Mesothelial cell of epicardium (in vitro differentiated cells): ENCODE measurements around the gene SLC25A29. TPM values are rescaled to one million over a fixed set of nuclear protein-coding genes. Genes with fewer than 3 reads are reported as not detected.

Experiments
- DNase-seq, 2 experiments: peaks; one replicate each; pipeline ENCODE4 v3.0.0; 2021; ENCODE audit warnings: low spot score in 2 of 2; ENCODE audit not compliant: unreplicated experiment in 2 of 2
- H3K27ac Mint-ChIP-seq: 2 replicates; pipeline ENCODE4 v1.8.0; 2021; ENCODE audit warnings: mixed read lengths
- H3K27me3 Mint-ChIP-seq: 2 replicates; pipeline ENCODE4 v1.8.0; 2021; ENCODE audit warnings: low read depth, mixed read lengths
- H3K36me3 Mint-ChIP-seq: 2 replicates; pipeline ENCODE4 v1.8.0; 2021; ENCODE audit warnings: mixed read lengths
- H3K4me1 Mint-ChIP-seq: 2 replicates; pipeline ENCODE4 v1.8.0; 2021; ENCODE audit warnings: mixed read lengths
- H3K4me3 Mint-ChIP-seq: 2 replicates; pipeline ENCODE4 v1.8.0; 2021; ENCODE audit warnings: mild to moderate bottlenecking, moderate library complexity, mixed read lengths
- H3K9me3 Mint-ChIP-seq: 2 replicates; pipeline ENCODE4 v1.8.0; 2021; ENCODE audit warnings: mixed read lengths
- CTCF ChIP-seq: fragments of 200-600 bp; sonication (generic); IDR thresholded peaks from one replicate; pipeline ENCODE4 v1.5.0; 2021; ENCODE audit warnings: antibody characterized with exemption; ENCODE audit not compliant: unreplicated experiment
- total RNA-seq: library from RNA; stranded (reverse); gene quantifications from 3 replicates; pipeline ENCODE4 v1.2.1, GENCODE V29; 2021

SLC25A29 gene
- total RNA-seq, 1 donor from 2014 or later, result 102 TPM

DNA sequence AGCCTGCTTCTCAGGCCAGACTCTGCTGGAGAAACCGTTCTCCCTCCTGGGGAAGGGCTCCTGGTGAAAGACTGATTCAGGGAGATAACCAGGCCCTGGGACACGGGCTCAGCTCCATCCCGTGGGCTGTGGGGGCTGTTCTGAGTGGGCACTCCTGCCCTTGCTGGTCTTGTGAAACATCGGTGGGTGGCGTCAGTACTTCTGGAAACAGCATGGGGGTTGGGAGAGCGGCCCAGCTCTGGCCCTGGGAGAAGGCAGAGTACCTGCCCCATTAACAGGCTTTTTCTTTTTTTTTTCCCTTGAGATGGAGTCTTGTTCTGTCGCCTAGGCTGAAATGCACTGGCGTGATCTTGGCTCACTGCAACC, 17.7 kb upstream of the SLC25A29 start:
- Mint-ChIP-seq H3K27me3 (no peaks in the 10 kb centered on the region), H3K27ac (peak overlapping the region; percentile 71), H3K4me3 (no peak overlapping the region), H3K9me3 (no peaks in the 10 kb centered on the region), H3K4me1 (no peaks in the 10 kb centered on the region), H3K36me3 (no peaks in the 10 kb centered on the region)
- DNase-seq, result no peak
- TF ChIP-seq CTCF, result no peak

- H3K27me3 Mint-ChIP-seq, result no peaks in the 10 kb centered on the region
- DNase-seq, result no peak
- H3K4me3 Mint-ChIP-seq, result no peak within 1 kb of the TSS
- no peaks in the 10 kb centered on the region for H3K9me3 Mint-ChIP-seq
- no peaks in the 10 kb centered on the region for H3K36me3 Mint-ChIP-seq
- peak within 1 kb of the TSS; percentile 71 for H3K27ac Mint-ChIP-seq
- no peak for TF ChIP-seq CTCF
- H3K4me1 Mint-ChIP-seq, result no peaks in the 10 kb centered on the region
Measured at GRCh38 chr14:100323121-100323941, 17.1 kb upstream of the SLC25A29 start, which contains the start of gene SLC25A47. SLC25A47 (plus strand) TSS chr14:100323339; CDS start chr14:100323415, 76 bp downstream.

- H3K36me3 Mint-ChIP-seq, result no peaks in the 10 kb centered on the region
Measured at GRCh38 chr14:100322138-100322957, 16.1 kb upstream of the SLC25A29 start.

DNA sequence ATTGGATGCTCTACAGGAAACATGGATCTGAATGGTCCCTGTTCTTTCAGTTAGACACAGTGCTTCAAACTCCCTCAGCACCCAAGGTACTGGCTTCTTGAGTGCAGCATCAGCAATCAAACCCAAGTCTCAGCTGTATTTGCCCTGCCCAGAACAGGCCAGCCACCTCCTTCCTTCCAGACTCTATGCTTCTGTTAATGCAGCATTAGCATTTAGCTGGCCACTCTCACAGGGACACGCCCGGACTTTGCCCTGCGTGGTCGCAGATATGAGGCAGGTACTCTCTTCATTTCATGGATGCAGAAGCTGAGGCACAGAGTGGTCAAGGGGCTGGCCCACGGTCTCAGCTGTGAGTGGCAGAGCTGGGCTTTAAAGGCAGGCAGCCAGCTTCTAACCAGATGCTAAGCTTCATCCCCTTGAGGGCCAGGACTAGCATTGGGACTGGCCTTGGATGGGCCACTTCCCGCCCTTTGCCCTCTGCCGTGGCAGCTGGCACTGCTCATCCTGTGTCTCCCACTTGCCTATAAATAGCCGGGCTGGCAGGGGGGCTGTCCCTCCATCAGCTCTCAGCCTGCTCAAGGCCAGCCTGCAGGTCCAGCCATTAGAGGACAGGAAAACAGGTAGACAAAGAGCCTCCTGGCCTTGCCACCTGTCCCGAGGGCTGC, 15.4 kb upstream of the SLC25A29 start:
- Mint-ChIP-seq H3K4me1 (no peaks in the 10 kb centered on the region), H3K27me3 (no peaks in the 10 kb centered on the region), H3K4me3 (no peak overlapping the region), H3K36me3 (no peaks in the 10 kb centered on the region), H3K27ac (no peak overlapping the region), H3K9me3 (no peaks in the 10 kb centered on the region)
- no peak for TF ChIP-seq CTCF
- no peak for DNase-seq

More at GRCh38 chr14:100322138-100322957, 16.1 kb upstream of the SLC25A29 start:
- Mint-ChIP-seq H3K4me3 (no peak overlapping the region), H3K9me3 (no peaks in the 10 kb centered on the region), H3K4me1 (no peaks in the 10 kb centered on the region), H3K27ac (no peak overlapping the region), H3K27me3 (no peaks in the 10 kb centered on the region)
- DNase-seq, result no peak
- no peak for TF ChIP-seq CTCF

DNA sequence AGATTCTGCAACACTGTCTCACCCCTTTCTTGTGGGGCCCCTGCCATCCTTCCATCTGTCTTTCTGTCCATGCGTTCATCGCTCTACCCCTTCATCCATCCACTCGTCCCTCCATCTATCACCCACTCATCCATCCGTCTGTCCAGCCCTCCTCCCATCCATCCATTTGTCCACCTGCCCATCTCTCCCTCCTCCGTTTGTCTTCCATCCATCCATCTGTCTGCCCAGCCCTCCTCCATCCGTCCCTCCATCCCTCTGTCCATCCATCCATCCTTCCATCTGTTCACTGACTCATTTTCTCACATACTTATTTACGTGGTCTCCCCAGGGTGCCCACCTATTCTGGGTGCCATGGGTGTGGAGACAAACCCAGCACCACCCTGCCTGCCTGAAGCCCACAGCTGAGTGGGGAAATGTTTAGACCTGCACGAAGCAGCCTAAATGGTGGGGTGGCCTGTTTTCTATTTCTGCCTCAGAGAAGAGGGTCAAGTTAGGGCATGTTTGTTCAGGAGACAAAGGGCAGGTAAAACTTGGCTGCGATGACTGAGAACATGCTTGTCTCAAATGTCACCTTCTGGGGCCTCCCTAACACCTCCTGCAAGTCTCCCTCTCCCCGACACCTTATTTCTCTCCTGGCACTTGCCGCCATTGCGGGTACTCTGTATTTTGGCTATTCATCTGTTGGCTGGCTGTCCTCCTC, 14.1 kb upstream of the SLC25A29 start:
- TF ChIP-seq CTCF, result no peak
- Mint-ChIP-seq H3K4me1 (no peaks in the 10 kb centered on the region), H3K4me3 (no peak overlapping the region), H3K9me3 (no peaks in the 10 kb centered on the region), H3K36me3 (no peaks in the 10 kb centered on the region), H3K27me3 (no peaks in the 10 kb centered on the region), H3K27ac (no peak overlapping the region)
- DNase-seq, result no peak
